GM21528 (cell line): Measurements from ENCODE around the gene STAT2.

Experiments used
- ATAC-seq: cut with Tn5 transposase; IDR thresholded peaks from one replicate; pipeline ENCODE4 v1.9.1; 2021; ENCODE audit warnings: mild to moderate bottlenecking, moderate library complexity; ENCODE audit not compliant: unreplicated experiment, low FRiP score

Gene STAT2

DNA sequence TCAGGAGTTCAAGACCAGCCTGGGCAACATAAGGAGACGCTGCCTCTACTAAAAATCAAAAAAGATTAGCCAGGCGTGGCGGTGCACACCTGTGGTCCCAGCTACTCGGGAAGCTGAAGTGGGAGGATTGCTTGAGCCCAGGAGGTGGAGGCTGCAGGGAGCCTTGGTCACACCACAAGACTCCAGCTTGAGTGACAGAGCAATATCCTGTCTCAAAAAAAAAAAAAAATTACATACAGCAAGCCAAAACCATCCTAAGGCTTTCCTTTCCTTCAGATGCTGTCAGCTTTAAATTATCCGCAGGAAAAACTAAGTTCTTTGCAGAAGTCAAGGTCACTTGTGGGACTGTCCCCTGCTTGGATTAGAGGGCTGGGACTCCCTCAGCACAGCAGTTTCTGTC is 61.1 kb downstream of the STAT2 start:
- ATAC-seq: no peak

DNA sequence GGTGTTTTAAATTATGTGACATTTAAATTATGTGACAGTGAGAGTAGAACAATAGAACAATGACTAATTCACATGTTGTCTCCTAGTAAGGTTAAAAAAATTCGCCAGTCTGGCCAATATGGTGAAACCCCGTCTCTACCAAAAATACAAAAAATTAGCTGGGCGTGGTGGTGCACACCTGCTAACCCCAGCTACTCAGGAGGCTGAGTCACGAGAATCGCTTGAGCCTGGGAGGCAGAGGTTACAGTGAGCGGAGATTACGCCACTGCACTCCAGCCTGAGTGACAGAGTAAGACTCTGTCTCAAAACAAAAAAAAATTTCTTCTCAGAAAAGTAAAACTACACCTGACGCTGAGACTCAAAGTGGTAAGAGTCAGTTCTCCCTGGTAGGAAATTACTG is 62.5 kb downstream of the STAT2 start:
- ATAC-seq: no peak

DNA sequence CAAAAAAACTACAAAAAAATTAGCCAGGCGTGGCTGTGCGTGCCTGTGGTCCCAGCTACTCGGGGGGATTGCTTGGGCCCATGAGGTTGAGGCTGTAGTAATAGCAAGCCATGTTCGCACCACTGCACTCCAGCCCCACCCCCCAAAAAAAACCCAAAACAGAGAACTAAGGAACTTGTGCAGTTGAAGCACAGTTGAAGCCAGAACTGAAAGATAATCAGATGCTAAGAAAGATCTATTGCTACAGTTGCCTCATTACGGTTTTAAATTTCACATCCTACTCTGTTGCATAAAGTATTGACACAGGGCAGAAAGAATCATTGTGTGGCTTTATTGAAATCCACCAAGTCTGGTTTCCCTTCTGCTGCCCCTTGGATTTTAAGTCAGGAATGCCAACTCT is 63.6 kb downstream of the STAT2 start:
- no peak for ATAC-seq

DNA sequence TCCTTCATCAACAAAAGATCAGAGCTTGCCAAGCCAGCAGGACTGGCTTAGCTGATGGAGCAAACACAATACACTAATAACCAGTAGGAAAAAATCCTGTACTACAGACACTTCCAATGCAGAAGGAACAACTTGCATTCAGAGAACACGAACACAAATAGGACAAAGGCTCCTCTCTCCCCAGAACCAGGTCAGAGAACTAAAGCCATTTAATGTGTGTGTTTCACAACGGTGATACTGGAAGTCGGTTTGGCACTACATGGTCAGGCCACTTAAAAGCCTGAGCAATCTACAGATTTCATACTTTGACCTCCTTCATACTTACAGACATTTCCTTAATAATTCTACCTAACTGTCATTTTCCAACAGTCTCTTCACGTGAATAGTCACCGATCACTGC is 66.1 kb downstream of the STAT2 start:
- no peak for ATAC-seq
